Hypothalamus (tissue), 51 donors: ENCODE results near the gene CEP70.
"Not testable (repeated sequence)": the region's sequence is repeated elsewhere in the genome, so short reads cannot be mapped to it uniquely, and the experiment has no call there.

Source experiments
- DNase-seq, 51 donors: peaks; one replicate each; lab custom pipeline; 2025; lab: John Stamatoyannopoulos, UW

CEP70 gene

GRCh38 chr3:138456961-138457862 is 136.8 kb downstream of the CEP70 start:
- no peak for DNase-seq

- no peak for DNase-seq
These were observed 138.0 kb downstream of the CEP70 start for GRCh38 chr3:138455801-138456716.

GRCh38 chr3:138453940-138454339 is 140.1 kb downstream of the CEP70 start:
- DNase-seq: not testable (repeated sequence)

GRCh38 chr3:138452436-138452835 is 141.6 kb downstream of the CEP70 start:
- DNase-seq: no peak

- no peak for DNase-seq
These were observed 142.4 kb downstream of the CEP70 start for GRCh38 chr3:138451595-138452162.

DNA sequence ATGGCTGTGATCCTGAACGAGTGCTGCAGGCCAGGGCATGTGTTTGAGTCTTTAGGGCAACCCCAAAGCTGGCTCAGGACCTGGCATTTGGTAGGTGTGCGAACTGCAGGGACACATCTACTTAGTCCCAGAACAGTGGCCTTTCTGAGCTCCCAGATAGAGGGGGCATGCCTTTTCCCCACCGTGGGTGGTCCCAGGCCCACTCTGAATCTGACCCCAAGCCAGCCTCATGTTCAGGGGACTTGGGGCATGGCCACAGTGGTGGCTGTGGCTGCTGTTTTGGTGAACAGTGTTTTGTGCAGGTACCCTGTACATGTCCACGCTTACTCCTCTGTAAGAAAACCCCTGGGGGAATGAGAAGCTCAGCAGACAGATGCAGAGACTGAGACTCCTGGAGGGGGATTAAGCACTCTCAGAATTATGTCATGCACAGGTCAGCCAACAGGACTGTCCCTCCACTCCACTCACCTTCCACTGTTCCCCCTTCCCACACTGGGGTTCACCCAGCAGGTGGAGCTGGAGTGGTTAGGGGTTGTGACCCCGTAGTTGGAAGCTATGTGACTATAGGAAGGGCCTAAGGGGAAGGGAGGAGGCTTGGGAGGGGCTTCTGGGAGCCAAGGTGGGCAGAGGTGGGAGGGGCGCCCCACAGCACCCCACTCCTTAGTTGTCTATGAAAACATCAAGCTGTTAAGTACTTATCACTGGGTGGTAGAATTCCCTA is 143.2 kb downstream of the CEP70 start:
- no peak for DNase-seq

DNA sequence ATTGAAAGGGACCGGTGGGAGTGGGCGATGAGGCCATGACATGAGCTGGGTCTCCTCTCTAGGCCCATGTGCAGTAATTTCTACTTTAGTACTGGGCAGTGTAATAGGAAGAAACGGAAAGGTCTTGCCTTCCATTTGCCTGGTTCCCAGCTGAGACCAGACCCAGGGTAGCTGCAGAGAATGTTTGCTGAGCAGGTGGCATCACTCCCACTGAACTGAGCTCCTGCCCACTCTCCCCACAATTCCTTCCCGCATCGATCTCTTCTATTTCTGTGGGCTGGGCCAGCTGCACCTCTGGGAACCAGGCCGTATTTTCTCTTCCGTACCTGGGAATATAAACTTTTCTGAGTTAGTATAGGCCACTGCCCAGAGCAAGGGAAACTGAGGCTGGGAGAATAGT is 143.9 kb downstream of the CEP70 start:
- DNase-seq: no peak

DNA sequence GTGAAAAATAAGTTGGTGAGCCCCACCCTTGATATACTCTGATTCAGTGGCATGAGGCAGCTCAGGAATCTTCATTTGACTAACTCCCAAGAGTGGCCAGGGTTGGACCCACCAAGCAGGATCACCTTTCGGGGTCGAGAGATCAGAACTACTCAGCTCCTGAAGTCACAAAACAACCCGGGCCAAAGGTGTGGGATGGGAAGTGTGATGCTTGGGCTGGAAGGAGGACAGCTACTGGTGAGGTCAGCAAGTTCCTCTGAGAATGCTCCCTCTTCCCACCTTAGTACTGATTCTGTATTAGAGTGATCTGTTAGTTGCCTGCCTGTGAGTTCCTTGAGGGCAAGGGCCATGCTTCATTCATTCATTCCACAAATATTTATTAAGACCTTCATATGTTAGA is 144.6 kb downstream of the CEP70 start:
- no peak for DNase-seq

DNA sequence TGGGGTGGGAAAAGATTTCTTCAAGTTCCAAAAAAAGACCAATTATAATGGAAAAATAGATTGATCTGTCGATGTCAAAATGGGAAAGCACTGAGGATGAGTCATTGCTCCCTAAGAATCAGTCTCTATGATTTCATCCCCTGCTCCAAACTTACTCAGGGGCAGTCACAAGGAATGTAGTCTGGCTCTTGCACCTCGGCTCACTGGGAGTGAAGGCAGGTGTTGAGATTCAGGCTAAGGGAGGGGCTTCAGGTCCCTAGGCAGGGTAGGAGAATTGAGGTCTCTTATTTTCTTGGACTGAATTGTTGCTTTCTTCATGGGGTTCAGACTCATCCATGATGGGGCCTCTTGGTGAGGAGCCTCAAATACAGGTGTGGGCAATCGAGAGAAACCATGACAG is 145.4 kb downstream of the CEP70 start:
- DNase-seq: no peak

GRCh38 chr3:138445654-138446053 is 148.4 kb downstream of the CEP70 start:
- DNase-seq: no peak

DNA sequence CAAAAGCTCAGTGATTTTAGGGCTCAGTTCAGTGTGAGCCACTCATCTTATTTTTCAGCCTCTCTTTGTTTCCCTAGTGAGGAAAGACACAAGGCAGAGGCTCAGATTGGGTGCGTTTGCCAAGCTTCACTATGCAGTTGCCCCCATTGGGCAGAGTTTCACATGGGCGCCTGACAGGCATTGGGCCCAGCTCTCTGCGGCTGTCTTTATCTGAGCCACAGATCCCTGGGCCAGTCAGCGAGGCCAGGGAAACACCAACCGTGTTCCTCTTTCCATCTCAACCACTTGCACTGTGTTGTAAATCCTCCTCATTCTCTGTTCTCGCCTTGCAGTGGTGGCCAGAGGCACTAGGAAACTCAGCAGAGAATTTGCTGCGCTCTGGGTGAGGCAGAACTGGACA is 148.8 kb downstream of the CEP70 start:
- peak in 4 of 51 donors; percentile 8 to 28 (median 10) for DNase-seq
